ENCODE measurements around the gene FKBP5.

The FKBP5 gene

GRCh38 chr6:35648203-35648602 is 40.5 kb downstream of the FKBP5 start:
- no peak overlapping the region for H3K4me3 ChIP-seq (ENCODE audit: control insufficient read depth, low read depth, low read length)
- TF ChIP-seq CTCF (IDR thresholded peaks at IDR 0.05; ENCODE audit: control insufficient read depth, insufficient read depth, low read depth, low read length, missing control alignments): no peak
- DNase-seq (ENCODE audit: low read depth): no peak

- H3K4me3 ChIP-seq (ENCODE audit: control insufficient read depth, low read depth, low read length): no peak overlapping the region
- no peak for TF ChIP-seq CTCF (IDR thresholded peaks at IDR 0.05; ENCODE audit: control insufficient read depth, insufficient read depth, low read depth, low read length, missing control alignments)
- no peak for DNase-seq (ENCODE audit: low read depth)
Observed at GRCh38 chr6:35647400-35647799, 41.3 kb downstream of the FKBP5 start.

GRCh38 chr6:35643162-35643535 is 45.6 kb downstream of the FKBP5 start:
- no peak for TF ChIP-seq CTCF (IDR thresholded peaks at IDR 0.05; ENCODE audit: control insufficient read depth, insufficient read depth, low read depth, low read length, missing control alignments)

GRCh38 chr6:35642471-35643161 is 46.1 kb downstream of the FKBP5 start:
- no peak overlapping the region for H3K4me3 ChIP-seq (ENCODE audit: control insufficient read depth, low read depth, low read length)
- DNase-seq (ENCODE audit: low read depth): no peak
- no peak for TF ChIP-seq CTCF (IDR thresholded peaks at IDR 0.05; ENCODE audit: control insufficient read depth, insufficient read depth, low read depth, low read length, missing control alignments)

More at GRCh38 chr6:35643162-35643535, 45.6 kb downstream of the FKBP5 start:
- no peak for DNase-seq (ENCODE audit: low read depth)
- H3K4me3 ChIP-seq (ENCODE audit: control insufficient read depth, low read depth, low read length): no peak overlapping the region

- no peak overlapping the region for H3K4me3 ChIP-seq (ENCODE audit: control insufficient read depth, low read depth, low read length)
- no peak for TF ChIP-seq CTCF (IDR thresholded peaks at IDR 0.05; ENCODE audit: control insufficient read depth, insufficient read depth, low read depth, low read length, missing control alignments)
- DNase-seq (ENCODE audit: low read depth): no peak
Observed at GRCh38 chr6:35640017-35640664, 48.6 kb downstream of the FKBP5 start.

- no peak for TF ChIP-seq CTCF (IDR thresholded peaks at IDR 0.05; ENCODE audit: control insufficient read depth, insufficient read depth, low read depth, low read length, missing control alignments)
- no peak overlapping the region for H3K4me3 ChIP-seq (ENCODE audit: control insufficient read depth, low read depth, low read length)
- no peak for DNase-seq (ENCODE audit: low read depth)
Observed at GRCh38 chr6:35638679-35639078, 50.0 kb downstream of the FKBP5 start.
